ENCODE measurements around the gene RPUSD2.

The RPUSD2 gene

DNA sequence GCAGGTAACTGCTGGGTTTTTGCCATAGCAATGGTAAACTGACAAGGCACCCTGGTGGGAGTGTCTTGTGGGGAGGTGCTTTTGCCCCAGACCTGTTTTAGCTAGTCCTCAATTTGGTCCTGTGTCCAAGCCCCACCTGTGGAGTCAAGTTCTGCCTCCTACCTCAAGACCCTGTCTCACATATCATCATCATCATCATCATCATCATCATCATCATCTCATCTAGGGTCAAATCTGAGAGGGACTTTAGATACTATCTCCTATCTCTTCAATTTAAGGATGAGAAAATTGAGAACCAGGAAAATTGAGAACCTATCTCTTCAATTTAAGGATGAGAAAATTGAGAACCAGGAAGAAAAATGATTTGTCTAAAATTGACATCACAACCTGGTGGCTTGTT lies 34.8 kb downstream of the RPUSD2 start:
- H3K4me3 ChIP-seq (ENCODE audit: low read depth, low read length) = no peak overlapping the region
- DNase-seq (ENCODE audit: low read depth) = no peak
- in situ Hi-C loops (cut with HindIII; ENCODE audit: low sequenced_read_pairs) = no loop called here
- TF ChIP-seq, protein P1, sequence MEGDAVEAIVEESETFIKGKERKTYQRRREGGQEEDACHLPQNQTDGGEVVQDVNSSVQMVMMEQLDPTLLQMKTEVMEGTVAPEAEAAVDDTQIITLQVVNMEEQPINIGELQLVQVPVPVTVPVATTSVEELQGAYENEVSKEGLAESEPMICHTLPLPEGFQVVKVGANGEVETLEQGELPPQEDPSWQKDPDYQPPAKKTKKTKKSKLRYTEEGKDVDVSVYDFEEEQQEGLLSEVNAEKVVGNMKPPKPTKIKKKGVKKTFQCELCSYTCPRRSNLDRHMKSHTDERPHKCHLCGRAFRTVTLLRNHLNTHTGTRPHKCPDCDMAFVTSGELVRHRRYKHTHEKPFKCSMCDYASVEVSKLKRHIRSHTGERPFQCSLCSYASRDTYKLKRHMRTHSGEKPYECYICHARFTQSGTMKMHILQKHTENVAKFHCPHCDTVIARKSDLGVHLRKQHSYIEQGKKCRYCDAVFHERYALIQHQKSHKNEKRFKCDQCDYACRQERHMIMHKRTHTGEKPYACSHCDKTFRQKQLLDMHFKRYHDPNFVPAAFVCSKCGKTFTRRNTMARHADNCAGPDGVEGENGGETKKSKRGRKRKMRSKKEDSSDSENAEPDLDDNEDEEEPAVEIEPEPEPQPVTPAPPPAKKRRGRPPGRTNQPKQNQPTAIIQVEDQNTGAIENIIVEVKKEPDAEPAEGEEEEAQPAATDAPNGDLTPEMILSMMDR (IDR thresholded peaks at IDR 0.05; ENCODE audit: low read depth, low read length, missing control alignments) = no peak

- no peak for DNase-seq (ENCODE audit: low read depth)
- TF ChIP-seq, protein P1 (IDR thresholded peaks at IDR 0.05; ENCODE audit: low read depth, low read length, missing control alignments) = no peak
- H3K4me3 ChIP-seq (ENCODE audit: low read depth, low read length) = no peak overlapping the region
- in situ Hi-C loops (cut with HindIII; ENCODE audit: low sequenced_read_pairs) = no loop called here
Observed at GRCh38 chr15:40613080-40613479, 44.0 kb downstream of the RPUSD2 start.

DNA sequence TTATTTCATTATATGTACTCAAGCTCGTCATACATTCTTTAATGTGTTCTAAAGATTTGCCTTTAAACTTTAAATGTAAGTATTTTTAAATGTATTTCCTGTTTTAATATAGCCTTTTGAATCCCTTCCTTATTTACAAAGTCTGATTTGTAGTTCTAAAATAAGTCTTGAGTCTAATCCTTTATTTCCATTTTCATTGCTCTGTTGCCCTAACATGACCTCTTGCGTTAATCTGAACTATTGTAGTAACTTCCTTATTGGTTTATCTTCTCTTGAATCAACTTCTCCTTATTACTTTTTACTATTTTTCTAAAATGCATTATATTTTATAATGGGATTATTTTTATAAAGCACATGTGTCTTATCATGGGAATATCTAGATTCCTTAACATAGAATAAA lies 48.9 kb downstream of the RPUSD2 start:
- DNase-seq (ENCODE audit: low read depth) = no peak
- H3K4me3 ChIP-seq (ENCODE audit: low read depth, low read length) = no peak overlapping the region
- in situ Hi-C loops (cut with HindIII; ENCODE audit: low sequenced_read_pairs) = no loop called here
- TF ChIP-seq, protein P1 (IDR thresholded peaks at IDR 0.05; ENCODE audit: low read depth, low read length, missing control alignments) = no peak

DNA sequence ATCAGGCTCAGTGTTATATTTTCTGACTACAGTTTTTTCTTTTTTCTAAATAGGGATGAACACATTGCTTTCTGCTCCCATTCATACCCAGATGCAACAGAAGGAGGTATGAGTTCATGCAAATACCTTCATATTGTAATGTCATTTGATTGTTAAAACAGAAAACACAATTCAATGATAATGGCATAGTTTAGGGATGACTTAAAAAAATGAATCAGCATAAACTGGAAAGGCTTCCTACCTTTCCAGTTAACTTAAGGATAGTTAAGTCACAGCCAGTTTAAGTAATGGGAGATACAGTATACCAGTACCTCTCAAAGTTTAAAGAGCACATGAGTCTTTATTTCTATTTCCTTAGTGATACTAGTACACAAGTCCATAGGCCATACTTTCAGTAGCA lies 49.8 kb downstream of the RPUSD2 start:
- TF ChIP-seq, protein P1 (IDR thresholded peaks at IDR 0.05; ENCODE audit: low read depth, low read length, missing control alignments) = no peak
- in situ Hi-C loops (cut with HindIII; ENCODE audit: low sequenced_read_pairs) = no loop called here
- H3K4me3 ChIP-seq (ENCODE audit: low read depth, low read length) = no peak overlapping the region
- DNase-seq (ENCODE audit: low read depth) = no peak

GRCh38 chr15:40623361-40623760 lies 54.3 kb downstream of the RPUSD2 start:
- DNase-seq (ENCODE audit: low read depth) = no peak
- TF ChIP-seq, protein P1 (IDR thresholded peaks at IDR 0.05; ENCODE audit: low read depth, low read length, missing control alignments) = no peak
- in situ Hi-C loops (cut with HindIII; ENCODE audit: low sequenced_read_pairs) = no loop called here
- H3K4me3 ChIP-seq (ENCODE audit: low read depth, low read length) = no peak overlapping the region
